H9 (cell line): ENCODE measurements around the gene AQP3. TPM values are rescaled to one million over a fixed set of nuclear protein-coding genes. Genes with fewer than 3 reads are reported as not detected.

Experiments
- DNase-seq: peaks from one replicate; pipeline ENCODE4 v3.0.0-alpha.2; 2017
- H2AFZ ChIP-seq: one replicate; pipeline ENCODE4 v1.6.1; 2013; ENCODE audit warnings: mild to moderate bottlenecking, low read length, control low read depth, moderate library complexity
- H2AK5ac ChIP-seq: 2 replicates; pipeline ENCODE4 v1.6.1; 2013; ENCODE audit warnings: low read length, control low read depth, mixed read lengths; ENCODE audit not compliant: insufficient read length
- H2BK120ac ChIP-seq: one replicate; pipeline ENCODE4 v1.6.1; 2013; ENCODE audit warnings: low read depth, mild to moderate bottlenecking, low read length, control low read depth, inconsistent platforms; ENCODE audit not compliant: poor library complexity, severe bottlenecking
- H2BK12ac ChIP-seq: 2 replicates; pipeline ENCODE4 v1.6.1; 2013; ENCODE audit warnings: low read length, control low read depth, mixed read lengths, low read depth; ENCODE audit not compliant: insufficient read length
- H2BK15ac ChIP-seq: 2 replicates; pipeline ENCODE4 v1.6.1; 2013; ENCODE audit warnings: low read depth, low read length, control low read depth
- H2BK20ac ChIP-seq: one replicate; pipeline ENCODE4 v1.6.1; 2013; ENCODE audit warnings: low read depth, mild to moderate bottlenecking, low read length, control low read depth, inconsistent platforms; ENCODE audit not compliant: poor library complexity, severe bottlenecking
- H2BK5ac ChIP-seq: 2 replicates; pipeline ENCODE4 v1.6.1; 2013; ENCODE audit warnings: low read length, control low read depth, mixed read lengths; ENCODE audit not compliant: insufficient read length
- H3K14ac ChIP-seq: 2 replicates; pipeline ENCODE4 v1.6.1; 2013; ENCODE audit warnings: low read length, control low read depth; ENCODE audit not compliant: insufficient read depth
- H3K18ac ChIP-seq: 2 replicates; pipeline ENCODE4 v1.6.1; 2013; ENCODE audit warnings: low read depth, mild to moderate bottlenecking, mixed read lengths, low read length, control low read depth; ENCODE audit not compliant: insufficient read length
- H3K23ac ChIP-seq: 2 replicates; pipeline ENCODE4 v1.6.1; 2013; ENCODE audit warnings: low read length, control low read depth, mixed read lengths, low read depth; ENCODE audit not compliant: insufficient read length
- H3K23me2 ChIP-seq: 2 replicates; pipeline ENCODE4 v1.6.1; 2013; ENCODE audit warnings: low read depth, mild to moderate bottlenecking, mixed read lengths, low read length, control low read depth; ENCODE audit not compliant: insufficient read length, poor library complexity, severe bottlenecking
- H3K27ac ChIP-seq: 2 replicates; pipeline ENCODE4 v1.5.1; 2013; ENCODE audit warnings: low read length, control low read depth, mixed read lengths, low read depth; ENCODE audit not compliant: insufficient read length
- H3K27me3 ChIP-seq: 2 replicates; pipeline ENCODE4 v1.6.1; 2013; ENCODE audit warnings: low read length, control low read depth, inconsistent platforms; ENCODE audit not compliant: insufficient read depth
- H3K4ac ChIP-seq: 2 replicates; pipeline ENCODE4 v1.6.1; 2013; ENCODE audit warnings: low read depth, mild to moderate bottlenecking, control low read depth, inconsistent platforms, low read length, moderate library complexity
- H3K4me1 ChIP-seq: 2 replicates; pipeline ENCODE4 v1.6.1; 2013; ENCODE audit warnings: low read length, control low read depth, inconsistent platforms; ENCODE audit not compliant: insufficient read depth
- H3K4me2 ChIP-seq: 2 replicates; pipeline ENCODE4 v1.6.1; 2013; ENCODE audit warnings: low read length, control low read depth, mixed read lengths; ENCODE audit not compliant: insufficient read length, insufficient read depth
- H3K56ac ChIP-seq: 2 replicates; pipeline ENCODE4 v1.6.1; 2013; ENCODE audit warnings: low read depth, mild to moderate bottlenecking, mixed read lengths, low read length, control low read depth; ENCODE audit not compliant: insufficient read length
- H3K79me1 ChIP-seq: 2 replicates; pipeline ENCODE4 v1.6.1; 2013; ENCODE audit warnings: low read depth, mild to moderate bottlenecking, moderate library complexity, low read length, control low read depth, inconsistent platforms; ENCODE audit not compliant: insufficient read depth, poor library complexity, severe bottlenecking
- H3K79me2 ChIP-seq: 2 replicates; pipeline ENCODE4 v1.6.1; 2013; ENCODE audit warnings: low read length, control low read depth, inconsistent platforms; ENCODE audit not compliant: insufficient read depth
- H3K9ac ChIP-seq: 2 replicates; pipeline ENCODE4 v1.6.1; 2013; ENCODE audit warnings: low read length, control low read depth, mixed read lengths; ENCODE audit not compliant: insufficient read length; ENCODE audit errors: extremely low read depth
- H3K9me3 ChIP-seq: one replicate; pipeline ENCODE4 v1.6.1; 2013; ENCODE audit warnings: low read depth, low read length, inconsistent platforms; ENCODE audit not compliant: control insufficient read depth
- H3T11ph ChIP-seq: one replicate; pipeline ENCODE4 v1.6.1; 2013; ENCODE audit warnings: mild to moderate bottlenecking, low read length, control low read depth, inconsistent platforms
- H4K20me1 ChIP-seq: one replicate; pipeline ENCODE4 v1.6.1; 2013; ENCODE audit not compliant: control insufficient read depth, insufficient read length, insufficient read depth
- H4K5ac ChIP-seq: 2 replicates; pipeline ENCODE4 v1.6.1; 2013; ENCODE audit warnings: low read depth, mild to moderate bottlenecking, mixed read lengths, low read length, control low read depth; ENCODE audit not compliant: insufficient read length
- H4K8ac ChIP-seq: replicated peaks from 2 replicates; pipeline ENCODE4 v1.6.1; 2013; ENCODE audit warnings: low read length, control low read depth, mixed read lengths, low read depth; ENCODE audit not compliant: insufficient read length
- H4K91ac ChIP-seq: 2 replicates; pipeline ENCODE4 v1.6.1; 2013; ENCODE audit warnings: low read depth, mild to moderate bottlenecking, moderate library complexity, mixed read lengths, low read length, control low read depth; ENCODE audit not compliant: insufficient read length
- H3K27ac Mint-ChIP-seq, 3 experiments: 2 replicates in 2 of 3; 3 replicates in 1 of 3; pipeline ENCODE4 v1.8.0; 2020 to 2021; ENCODE audit warnings: mixed read lengths in 3 of 3, mild to moderate bottlenecking in 1 of 3, moderate library complexity in 1 of 3
- H3K27me3 Mint-ChIP-seq: 2 replicates; pipeline ENCODE4 v1.8.0; 2021; ENCODE audit warnings: low read depth, mild to moderate bottlenecking, moderate library complexity, mixed read lengths
- H3K36me3 Mint-ChIP-seq, 3 experiments: 2 replicates in 2 of 3; 3 replicates in 1 of 3; pipeline ENCODE4 v1.8.0; 2020 to 2021; ENCODE audit warnings: low read depth in 3 of 3, mixed read lengths in 3 of 3; ENCODE audit not compliant: insufficient read depth in 1 of 3
- H3K4me1 Mint-ChIP-seq, 2 experiments: 2 replicates each; pipeline ENCODE4 v1.8.0; 2020; ENCODE audit warnings: mixed read lengths in 2 of 2
- H3K4me3 Mint-ChIP-seq, 2 experiments: 2 replicates in 1 of 2; 3 replicates in 1 of 2; pipeline ENCODE4 v1.8.0; 2020 to 2021; ENCODE audit warnings: mild to moderate bottlenecking in 2 of 2, mixed read lengths in 2 of 2, moderate library complexity in 1 of 2
- H3K9me3 Mint-ChIP-seq, 2 experiments: 2 replicates in 1 of 2; 3 replicates in 1 of 2; pipeline ENCODE4 v1.8.0; 2020; ENCODE audit warnings: mild to moderate bottlenecking in 2 of 2, mixed read lengths in 2 of 2, moderate library complexity in 1 of 2
- WGBS: extraction: QIAGEN DNeasy Blood & Tissue Kit; methylation state at CpG from one replicate; pipeline ENCODE4 v1.1.7; 2013; ENCODE audit warnings: missing lambda C conversion rate, low lambda C conversion rate, mixed read lengths; ENCODE audit not compliant: insufficient read length; ENCODE audit errors: extremely low coverage; 5-methylcytosine and 5-hydroxymethylcytosine counted together
- total RNA-seq: library from RNA; stranded (reverse); gene quantifications from 2 replicates; pipeline ENCODE4 v1.2.1, GENCODE V29; 2021
- TF ChIP-seq, protein P1 (sequence below): fragments of 200-600 bp; sonication (generic); conservative IDR thresholded peaks from 3 replicates; pipeline ENCODE4 v1.8.0; 2021; ENCODE audit warnings: antibody characterized with exemption, mild to moderate bottlenecking

AQP3 gene
- total RNA-seq, 1 experiment from 2014 or later = 1.6 TPM

DNA sequence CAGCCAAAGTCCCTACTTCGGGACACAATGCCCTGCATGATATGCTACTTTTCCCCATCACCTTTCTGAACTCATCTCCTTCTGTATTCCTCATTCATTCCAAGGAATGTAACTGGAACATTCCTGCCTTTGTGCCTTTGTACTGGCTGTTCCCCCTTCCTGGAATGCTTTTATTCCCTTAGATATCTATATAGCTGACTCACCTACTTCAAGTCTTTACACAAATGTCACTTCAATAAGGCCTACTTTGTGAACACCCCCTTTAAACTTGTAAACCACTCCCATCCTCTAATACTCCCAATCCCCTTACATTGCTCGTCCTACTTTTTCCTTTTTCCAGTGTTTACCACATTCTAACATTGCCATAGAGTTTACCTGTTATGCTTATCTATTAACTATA is 24.0 kb upstream of the AQP3 start:
- H3K4me2 ChIP-seq = no peak overlapping the region
- H3K79me2 ChIP-seq = peaks cover 11% of the 10 kb centered on the region
- no peak overlapping the region for H4K8ac ChIP-seq
- H3K14ac ChIP-seq = no peak overlapping the region
- H2BK5ac ChIP-seq = no peak overlapping the region
- H2AFZ ChIP-seq = no peak overlapping the region
- H2BK120ac ChIP-seq = no peak overlapping the region
- H3K23ac ChIP-seq = no peak overlapping the region
- H3T11ph ChIP-seq = no peak overlapping the region
- no peaks in the 10 kb centered on the region for H3K9me3 ChIP-seq
- H3K4me1 ChIP-seq = 0 out of 2 replicates have a peak, but pooled peaks cover 2% of the 10 kb centered on the region
- H2BK20ac ChIP-seq = no peak overlapping the region
- H3K23me2 ChIP-seq = peaks cover 6% of the 10 kb centered on the region
- H3K79me1 ChIP-seq = peaks cover 4% of the 10 kb centered on the region
- Mint-ChIP-seq H3K4me1 (peaks cover 11 to 12% of the 10 kb centered on the region in 2 experiments; a peak in 3 of 4 replicates), H3K27me3 (no peaks in the 10 kb centered on the region), H3K9me3 (no peaks in the 10 kb centered on the region; a peak in 1 of 5 replicates), H3K27ac (no peak overlapping the region), H3K4me3 (peak overlapping the region; percentile 53 to 100), H3K36me3 (peaks cover 35 to 60% (median 47%) of the 10 kb centered on the region in 3 experiments; a peak in 6 of 7 replicates)
- DNase-seq = no peak
- H2BK15ac ChIP-seq = no peak overlapping the region
- no peak overlapping the region for H4K91ac ChIP-seq
- H3K27ac ChIP-seq = no peak overlapping the region
- no peak overlapping the region for H3K9ac ChIP-seq
- no peak overlapping the region for H3K4ac ChIP-seq
- no peak overlapping the region for H4K5ac ChIP-seq
- no peaks in the 10 kb centered on the region for H3K27me3 ChIP-seq
- TF ChIP-seq, protein P1, sequence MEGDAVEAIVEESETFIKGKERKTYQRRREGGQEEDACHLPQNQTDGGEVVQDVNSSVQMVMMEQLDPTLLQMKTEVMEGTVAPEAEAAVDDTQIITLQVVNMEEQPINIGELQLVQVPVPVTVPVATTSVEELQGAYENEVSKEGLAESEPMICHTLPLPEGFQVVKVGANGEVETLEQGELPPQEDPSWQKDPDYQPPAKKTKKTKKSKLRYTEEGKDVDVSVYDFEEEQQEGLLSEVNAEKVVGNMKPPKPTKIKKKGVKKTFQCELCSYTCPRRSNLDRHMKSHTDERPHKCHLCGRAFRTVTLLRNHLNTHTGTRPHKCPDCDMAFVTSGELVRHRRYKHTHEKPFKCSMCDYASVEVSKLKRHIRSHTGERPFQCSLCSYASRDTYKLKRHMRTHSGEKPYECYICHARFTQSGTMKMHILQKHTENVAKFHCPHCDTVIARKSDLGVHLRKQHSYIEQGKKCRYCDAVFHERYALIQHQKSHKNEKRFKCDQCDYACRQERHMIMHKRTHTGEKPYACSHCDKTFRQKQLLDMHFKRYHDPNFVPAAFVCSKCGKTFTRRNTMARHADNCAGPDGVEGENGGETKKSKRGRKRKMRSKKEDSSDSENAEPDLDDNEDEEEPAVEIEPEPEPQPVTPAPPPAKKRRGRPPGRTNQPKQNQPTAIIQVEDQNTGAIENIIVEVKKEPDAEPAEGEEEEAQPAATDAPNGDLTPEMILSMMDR = no peak
- no peak overlapping the region for H2BK12ac ChIP-seq
- H3K18ac ChIP-seq = no peak overlapping the region
- H3K56ac ChIP-seq = no peak overlapping the region
- WGBS = 100% methylated on average over 1 of the region's 2 CpGs
- H4K20me1 ChIP-seq = no peaks in the 10 kb centered on the region
- no peak overlapping the region for H2AK5ac ChIP-seq
